Transverse colon (tissue), 4 donors: ENCODE results near the gene CPEB3. TPM values are rescaled to one million over a fixed set of nuclear protein-coding genes. Genes with fewer than 3 reads are reported as not detected.

Experiments used
- DNase-seq: peaks from one replicate; pipeline ENCODE4 v3.0.0-alpha.2; 2019
- H3K27ac ChIP-seq, 4 donors: fragments of 200-600 bp; sonication (generic); 2 replicates each; pipeline ENCODE4 v1.5.1; 2016 to 2018; ENCODE audit warnings: inconsistent platforms in 4 of 4
- H3K27me3 ChIP-seq: fragments of 200-600 bp; sonication (generic); 2 replicates; pipeline ENCODE4 v1.5.1; 2017; ENCODE audit warnings: inconsistent platforms
- H3K36me3 ChIP-seq, 4 donors: fragments of 200-600 bp; sonication (generic); 2 replicates each; pipeline ENCODE4 v1.5.1; 2017 to 2019; ENCODE audit warnings: inconsistent platforms in 4 of 4
- H3K4me1 ChIP-seq, 4 donors: fragments of 200-600 bp; sonication (generic); 2 replicates each; pipeline ENCODE4 v1.5.1; 2017 to 2020; ENCODE audit warnings: inconsistent platforms in 4 of 4
- H3K4me3 ChIP-seq, 4 donors: fragments of 200-600 bp; sonication (generic); 1 replicate in 1 of 4; 2 replicates in 3 of 4; pipeline versions ENCODE4 v1.5.1 to v1.6.1; 2017 to 2019; ENCODE audit warnings: inconsistent platforms in 4 of 4
- H3K9me3 ChIP-seq, 2 donors: fragments of 200-600 bp; sonication (generic); 2 replicates each; pipeline ENCODE4 v1.5.1; 2017 to 2019; ENCODE audit warnings: inconsistent platforms in 2 of 2
- CTCF ChIP-seq, 5 experiments: fragments of 200-600 bp in 3 of 5; fragments of 450-650 bp in 2 of 5; sonication (generic) in 3 of 5; IDR thresholded peaks; 1 replicate in 2 of 5; 2 replicates in 3 of 5; pipeline ENCODE4 v1.5.1; 2016 to 2017; ENCODE audit warnings: antibody characterized with exemption in 5 of 5, inconsistent platforms in 3 of 5, mild to moderate bottlenecking in 2 of 5, moderate library complexity in 1 of 5
- EP300 ChIP-seq: sonication (generic); formaldehyde crosslinking; IDR thresholded peaks from one replicate; pipeline ENCODE4 v1.6.1; 2017; ENCODE audit warnings: antibody characterized with exemption, low read depth
- POLR2A ChIP-seq: fragments of 450-650 bp; IDR thresholded peaks from one replicate; pipeline ENCODE4 v1.6.1; 2016; ENCODE audit warnings: antibody characterized with exemption, mild to moderate bottlenecking, moderate library complexity
- POLR2AphosphoS5 ChIP-seq, 3 donors: sonication (generic); formaldehyde crosslinking; IDR thresholded peaks; one replicate each; pipeline ENCODE4 v1.6.1; 2016; ENCODE audit warnings: antibody characterized with exemption in 3 of 3
- WGBS, 2 donors: methylation state at CpG; one replicate each; pipeline ENCODE4 v1.1.5; 2018; ENCODE audit warnings: low coverage in 1 of 2; 5-methylcytosine and 5-hydroxymethylcytosine counted together
- in situ Hi-C, 4 donors: fragments of 200-750 bp; cut with MboI; loops; one replicate each; pipeline versions ENCODE4 v1.15.0 to v1.15.1; 2017; ENCODE audit warnings: low sequenced_read_pairs in 3 of 4, low pct_ligation_motif_present in 1 of 4, low pct_unique_long_range_greater_than_20kb in 1 of 4
- intact Hi-C: fragments of 100-400 bp; cut with DNase I; formaldehyde crosslinking; loops from one replicate; pipeline ENCODE4 v1.15.1; 2023; ENCODE audit warnings: low total_unique reads
- total RNA-seq, 4 donors: library from RNA; depleted of rRNA; stranded (reverse); fragments of >200 nt; gene quantifications; one replicate each; pipeline ENCODE4 v1.1.0, GENCODE V29; 2016

CPEB3 gene
- total RNA-seq, 4 donors from 2014 or later, result 10.9 to 24.3 (median 13.1) TPM

DNA sequence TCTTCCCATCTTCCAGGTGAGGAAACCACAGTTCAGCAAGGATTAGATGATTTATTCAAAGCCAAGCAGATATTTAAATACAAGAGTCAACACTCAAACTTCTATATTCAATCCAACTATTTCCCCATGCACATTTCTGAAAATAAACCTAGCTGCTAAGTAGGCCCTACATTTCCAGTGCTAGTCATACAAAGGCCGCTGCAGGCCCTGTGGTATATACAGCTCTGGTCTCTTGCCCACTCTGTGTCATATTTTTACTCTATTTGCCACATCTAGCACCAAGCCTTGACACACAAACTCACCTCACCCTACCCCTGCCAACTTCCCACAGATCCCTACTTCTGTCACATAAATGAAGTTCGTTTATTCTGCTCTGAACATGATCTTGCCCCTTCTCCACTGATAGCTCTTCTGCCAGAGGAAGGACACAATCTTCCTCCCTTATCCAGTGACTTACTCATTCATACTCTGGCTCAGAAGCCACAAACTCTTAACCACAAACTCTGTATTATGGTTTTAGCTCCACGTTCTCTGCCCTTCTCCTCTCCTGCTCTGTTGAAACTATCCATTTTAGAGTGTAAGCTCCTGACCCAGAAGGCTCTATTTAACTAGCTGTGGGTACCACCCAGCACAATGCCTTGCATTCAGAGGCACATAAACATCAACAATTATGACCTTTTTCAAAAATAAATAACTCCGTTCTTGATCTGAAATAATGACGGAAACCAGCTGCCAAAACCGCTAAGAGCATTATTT lies 180.7 kb downstream of the CPEB3 start:
- DNase-seq, result no peak
- intact Hi-C loops, result no loop called here
- 85 to 87% methylated on average over 6 of the region's 6 CpGs for WGBS, 2 donors
- Histone ChIP-seq H3K27ac (no peak overlapping the region), H3K27me3 (no peaks in the 10 kb centered on the region), H3K9me3 (no peaks in the 10 kb centered on the region), H3K4me1 (peaks cover 0 to 10% (median 4%) of the 10 kb centered on the region in 4 donors), H3K4me3 (no peak overlapping the region), H3K36me3 (no peaks in the 10 kb centered on the region)
- no peak for TF ChIP-seq POLR2A
- in situ Hi-C loops, result no loop called here

DNA sequence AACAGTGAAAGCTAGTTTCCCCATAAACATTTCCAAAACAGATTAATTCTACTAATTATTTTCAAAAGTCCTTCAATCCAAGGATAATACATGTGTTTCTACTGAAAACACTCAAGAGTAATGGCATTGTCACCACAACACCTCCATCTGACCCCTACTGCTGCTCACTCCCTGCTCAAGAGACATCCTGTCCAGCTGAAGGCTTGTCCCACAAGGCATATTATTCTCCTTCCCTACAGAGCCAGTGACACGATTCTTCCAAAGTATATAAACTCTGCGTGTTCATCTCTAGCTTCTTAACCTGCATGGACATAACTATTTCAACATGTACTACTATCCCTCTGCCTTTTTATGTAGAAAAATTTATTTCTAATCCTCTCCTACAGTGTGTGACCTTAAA lies 182.1 kb downstream of the CPEB3 start:
- no peak overlapping the region for H3K27ac ChIP-seq
- H3K36me3 ChIP-seq, result no peaks in the 10 kb centered on the region
- TF ChIP-seq CTCF (IDR thresholded peaks at IDR 0.05) (no peak), EP300 (no peak)
- H3K9me3 ChIP-seq, result no peaks in the 10 kb centered on the region
- H3K4me1 ChIP-seq, result peaks cover 0 to 7% (median under 1%) of the 10 kb centered on the region in 4 donors
- intact Hi-C loops, result no loop called here
- no peak overlapping the region for H3K4me3 ChIP-seq
- in situ Hi-C loops, result no loop called here
- no peak for DNase-seq
- WGBS, 2 donors, result 93 to 100% methylated on average over 1 to 2 of the region's 2 CpGs
- H3K27me3 ChIP-seq, result no peaks in the 10 kb centered on the region

- in situ Hi-C loops, result no loop called here
- intact Hi-C loops, result no loop called here
- TF ChIP-seq CTCF (IDR thresholded peaks at IDR 0.05) (no peak), POLR2AphosphoS5 (IDR thresholded peaks at IDR 0.05) (no peak), EP300 (no peak), POLR2A (no peak)
Observed at GRCh38 chr10:92108120-92108519, 182.8 kb downstream of the CPEB3 start.

DNA sequence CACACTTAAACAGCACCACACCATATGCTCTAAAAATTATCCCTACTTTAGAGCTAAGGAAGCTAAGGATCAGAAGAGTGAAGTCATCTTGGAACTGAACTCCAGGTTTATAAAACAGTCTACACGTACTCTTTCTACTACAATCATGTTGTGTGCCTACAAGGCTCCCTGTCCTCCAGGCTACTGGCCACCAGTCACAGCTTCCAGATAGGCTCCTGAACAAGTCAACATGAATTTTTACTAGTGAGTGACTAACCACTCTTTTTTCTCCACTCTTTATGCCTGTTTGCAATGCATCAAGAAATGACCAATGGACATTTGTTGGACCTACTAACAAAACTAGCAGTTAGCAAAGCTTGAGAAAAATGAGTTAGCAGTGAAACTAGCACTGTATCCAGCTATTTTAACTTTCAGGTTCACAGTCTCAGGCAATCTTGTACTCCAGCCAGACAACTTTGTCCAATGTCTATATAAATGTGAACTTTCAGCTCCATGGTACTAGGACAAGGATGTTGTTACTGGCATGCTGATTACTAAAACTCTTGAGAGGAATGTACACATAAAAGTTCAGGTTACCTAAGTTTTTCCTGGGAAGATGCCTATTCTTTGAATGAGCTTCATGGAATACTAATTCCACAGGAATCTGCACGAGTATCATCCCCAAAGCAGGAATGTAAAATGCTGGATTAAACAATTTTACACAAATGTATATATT lies 187.3 kb downstream of the CPEB3 start:
- no peaks in the 10 kb centered on the region for H3K27me3 ChIP-seq
- DNase-seq, result no peak
- peaks cover 0 to 18% (median 3%) of the 10 kb centered on the region in 4 donors for H3K4me1 ChIP-seq
- H3K36me3 ChIP-seq, result no peaks in the 10 kb centered on the region
- TF ChIP-seq POLR2AphosphoS5 (IDR thresholded peaks at IDR 0.05) (no peak), EP300 (no peak), POLR2A (no peak), CTCF (IDR thresholded peaks at IDR 0.05) (no peak)
- intact Hi-C loops (no loop called here), in situ Hi-C loops (no loop called here)
- no peak overlapping the region for H3K27ac ChIP-seq
- no peaks in the 10 kb centered on the region for H3K9me3 ChIP-seq
- WGBS, 2 donors, result 75 to 94% methylated on average over 2 of the region's 2 CpGs
- no peak overlapping the region for H3K4me3 ChIP-seq

More at GRCh38 chr10:92108120-92108519, 182.8 kb downstream of the CPEB3 start:
- Histone ChIP-seq H3K4me3 (no peak overlapping the region), H3K27ac (no peak overlapping the region), H3K36me3 (no peaks in the 10 kb centered on the region), H3K9me3 (no peaks in the 10 kb centered on the region), H3K4me1 (peaks cover 0 to 7% (median 2%) of the 10 kb centered on the region in 4 donors), H3K27me3 (no peaks in the 10 kb centered on the region)
- DNase-seq, result no peak
